HK-2 (cell line): ENCODE results near the gene EXOC4.

Experiments
- DNase-seq: peaks from one replicate; pipeline ENCODE4 v3.0.0-alpha.2; 2018; ENCODE audit not compliant: unreplicated experiment

Gene EXOC4

GRCh38 chr7:133672866-133673265 lies 420.0 kb downstream of the EXOC4 start:
- peak; percentile 21 for DNase-seq

GRCh38 chr7:133674079-133674763 lies 421.3 kb downstream of the EXOC4 start:
- no peak for DNase-seq

- DNase-seq, result no peak
Observed at GRCh38 chr7:133675510-133676218, 422.8 kb downstream of the EXOC4 start.

- no peak for DNase-seq
Observed at GRCh38 chr7:133676805-133677370, 424.0 kb downstream of the EXOC4 start.

GRCh38 chr7:133678137-133678814 lies 425.4 kb downstream of the EXOC4 start:
- no peak for DNase-seq

GRCh38 chr7:133679977-133680376 lies 427.1 kb downstream of the EXOC4 start:
- no peak for DNase-seq

- no peak for DNase-seq
Observed at GRCh38 chr7:133681529-133681928, 428.7 kb downstream of the EXOC4 start.

GRCh38 chr7:133682364-133683181 lies 429.7 kb downstream of the EXOC4 start:
- no peak for DNase-seq

- no peak for DNase-seq
Observed at GRCh38 chr7:133683182-133683454, 430.2 kb downstream of the EXOC4 start.

- DNase-seq, result no peak
Observed at GRCh38 chr7:133688483-133689239, 435.8 kb downstream of the EXOC4 start.

GRCh38 chr7:133690740-133691139 lies 437.9 kb downstream of the EXOC4 start:
- no peak for DNase-seq

GRCh38 chr7:133691727-133692610 lies 439.1 kb downstream of the EXOC4 start:
- no peak for DNase-seq

- no peak for DNase-seq
Observed at GRCh38 chr7:133693281-133693680, 440.4 kb downstream of the EXOC4 start.

- no peak for DNase-seq
Observed at GRCh38 chr7:133696056-133696455, 443.2 kb downstream of the EXOC4 start.

- no peak for DNase-seq
Observed at GRCh38 chr7:133697585-133697984, 444.7 kb downstream of the EXOC4 start.

- no peak for DNase-seq
Observed at GRCh38 chr7:133698127-133698526, 445.2 kb downstream of the EXOC4 start.

GRCh38 chr7:133699386-133699785 lies 446.5 kb downstream of the EXOC4 start:
- no peak for DNase-seq

GRCh38 chr7:133702078-133702477 lies 449.2 kb downstream of the EXOC4 start:
- no peak for DNase-seq

GRCh38 chr7:133702960-133703359 lies 450.1 kb downstream of the EXOC4 start:
- no peak for DNase-seq

GRCh38 chr7:133703547-133703946 lies 450.7 kb downstream of the EXOC4 start:
- DNase-seq, result no peak
